ENCODE data around the gene ZIC2.
"Not testable (repeated sequence)": the region's sequence is repeated elsewhere in the genome, so short reads cannot be mapped to it uniquely, and the experiment has no call there.

ZIC2 gene

GRCh38 chr13:100022798-100023197 lies 41.2 kb downstream of the ZIC2 start:
- no peak for DNase-seq

- no peak for DNase-seq
These were observed 42.4 kb downstream of the ZIC2 start for GRCh38 chr13:100024023-100024422.

DNA sequence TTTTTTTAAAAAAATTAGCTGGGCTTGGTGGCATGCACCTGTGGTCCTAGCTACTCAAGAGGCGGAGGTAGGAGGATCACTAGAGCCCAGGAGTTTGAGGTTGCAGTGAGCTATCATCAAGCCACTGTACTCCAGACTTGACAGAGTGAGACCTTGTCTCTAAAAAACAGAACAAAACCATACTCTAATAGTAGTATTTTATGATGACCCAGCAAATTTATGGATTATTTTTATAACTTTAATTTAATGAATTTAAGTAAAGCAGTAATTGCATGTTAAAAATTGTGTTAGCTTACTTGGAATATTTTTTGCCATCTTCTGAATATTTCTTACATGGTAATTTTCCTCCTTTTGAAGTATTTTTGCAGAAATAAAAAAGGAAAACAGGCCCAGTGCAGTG lies 48.3 kb downstream of the ZIC2 start:
- no peak for DNase-seq

DNA sequence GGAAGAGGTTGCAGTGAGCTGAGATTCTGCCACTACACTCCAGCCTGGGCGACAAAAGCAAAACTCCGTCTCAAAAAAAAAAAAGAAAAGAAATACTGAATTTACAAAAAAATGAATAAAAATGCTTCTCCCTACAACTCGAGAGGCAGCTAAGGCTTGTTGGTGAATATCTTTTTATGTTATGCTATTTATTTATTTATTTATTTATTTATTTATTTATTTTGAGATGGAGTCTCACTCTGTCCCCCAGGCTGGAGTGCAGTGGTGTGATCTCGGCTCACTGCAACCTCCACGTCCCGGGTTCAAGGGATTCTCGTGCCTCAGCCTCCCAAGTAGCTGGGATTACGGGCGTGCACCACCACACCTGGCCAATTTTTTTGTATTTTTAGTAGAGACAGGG lies 51.1 kb downstream of the ZIC2 start:
- not testable (repeated sequence) for DNase-seq

DNA sequence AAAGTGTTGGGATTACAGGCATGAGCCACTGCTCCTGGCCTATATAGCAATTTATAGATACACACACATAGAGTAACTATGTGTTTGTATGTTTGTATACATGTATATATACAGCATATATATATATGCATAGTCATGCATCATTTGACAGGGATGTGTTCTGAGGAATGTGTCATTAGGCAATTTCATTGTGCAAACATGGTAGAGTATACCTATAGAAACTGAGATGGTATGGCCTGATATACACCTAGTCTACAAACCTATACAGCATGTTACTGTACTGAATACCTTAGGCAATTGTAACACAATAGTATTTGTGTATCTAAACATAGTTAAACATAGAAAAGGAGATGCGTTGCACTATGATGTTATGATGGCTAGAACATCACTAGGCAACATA lies 54.4 kb downstream of the ZIC2 start:
- no peak for DNase-seq
